ENCODE results near the gene ENG.

ENG gene

GRCh38 chr9:127776924-127777289 lies 77.6 kb downstream of the ENG start:
- no peak for DNase-seq (ENCODE audit: low read depth in 2 of 2)

GRCh38 chr9:127776195-127776923 lies 78.1 kb downstream of the ENG start:
- peak; percentile 61 to 75 for DNase-seq (ENCODE audit: low read depth in 2 of 2)

GRCh38 chr9:127773981-127774380 lies 80.5 kb downstream of the ENG start:
- no peak for DNase-seq (ENCODE audit: low read depth in 2 of 2)

GRCh38 chr9:127773272-127773671 lies 81.2 kb downstream of the ENG start:
- no peak for DNase-seq (ENCODE audit: low read depth in 2 of 2)

- DNase-seq (ENCODE audit: low read depth in 2 of 2), result no peak
Measured at GRCh38 chr9:127772603-127773002, 81.9 kb downstream of the ENG start.

- no peak for DNase-seq (ENCODE audit: low read depth in 2 of 2)
Measured at GRCh38 chr9:127771570-127772189, 82.8 kb downstream of the ENG start.

GRCh38 chr9:127770905-127771569 lies 83.4 kb downstream of the ENG start:
- DNase-seq (ENCODE audit: low read depth in 2 of 2), result peak; percentile 97

- no peak for DNase-seq (ENCODE audit: low read depth in 2 of 2)
Measured at GRCh38 chr9:127770583-127770904, 83.9 kb downstream of the ENG start.

- no peak for DNase-seq (ENCODE audit: low read depth in 2 of 2)
Measured at GRCh38 chr9:127769929-127770582, 84.4 kb downstream of the ENG start.

- no peak for DNase-seq (ENCODE audit: low read depth in 2 of 2)
Measured at GRCh38 chr9:127769101-127769500, 85.4 kb downstream of the ENG start.

GRCh38 chr9:127768698-127769097 lies 85.8 kb downstream of the ENG start:
- no peak for DNase-seq (ENCODE audit: low read depth in 2 of 2)

GRCh38 chr9:127767909-127768331 lies 86.5 kb downstream of the ENG start:
- DNase-seq (ENCODE audit: low read depth in 2 of 2), result no peak

GRCh38 chr9:127767410-127767809 lies 87.0 kb downstream of the ENG start:
- no peak for DNase-seq (ENCODE audit: low read depth in 2 of 2)

- DNase-seq (ENCODE audit: low read depth in 2 of 2), result no peak
Measured at GRCh38 chr9:127765418-127765817, 89.0 kb downstream of the ENG start.
